ENCODE results near the gene RAPGEF4.

GRCh38 chr2:172909454-172909853 lies 173.8 kb downstream of the RAPGEF4 start:
- TF ChIP-seq CTCF (IDR thresholded peaks at IDR 0.05) (no peak), POLR2A (IDR thresholded peaks at IDR 0.05) (no peak)

All from sigmoid colon (tissue), 3 donors.